Left lung (tissue), 10 donors: Measurements from ENCODE around the gene BMPR2. TPM values are rescaled to one million over a fixed set of nuclear protein-coding genes. Genes with fewer than 3 reads are reported as not detected.
A peak's percentile ranks its signal among the peaks of the same experiment; 100 is the strongest.

Experiments
- ATAC-seq: fragments of 200-7000 bp; cut with Tn5 transposase; one replicate; pipeline ENCODE4 v1.9.1; 2020; ENCODE audit warnings: moderate library complexity
- DNase-seq, 4 donors: peaks; one replicate each; pipeline ENCODE4 v3.0.0-alpha.2; 2013 to 2020
- H3K27ac ChIP-seq, 2 donors: fragments of 200-600 bp; sonication (generic) in 1 of 2; one replicate each; pipeline versions ENCODE4 v1.5.0 to v1.8.0; 2020 to 2021
- H3K27me3 ChIP-seq, 2 donors: fragments of 200-600 bp; sonication (generic) in 1 of 2; one replicate each; pipeline versions ENCODE4 v1.5.0 to v1.8.0; 2020 to 2021
- H3K36me3 ChIP-seq, 2 donors: fragments of 200-600 bp; sonication (generic) in 1 of 2; one replicate each; pipeline versions ENCODE4 v1.5.0 to v1.8.0; 2020 to 2021
- H3K4me1 ChIP-seq, 2 donors: fragments of 200-600 bp; one replicate each; pipeline ENCODE4 v1.8.0; 2021
- H3K4me3 ChIP-seq, 2 donors: fragments of 200-600 bp; sonication (generic) in 1 of 2; one replicate each; pipeline versions ENCODE4 v1.5.0 to v1.8.0; 2020 to 2021; ENCODE audit warnings: mild to moderate bottlenecking in 1 of 2
- H3K9me3 ChIP-seq, 2 donors: fragments of 200-600 bp; sonication (generic) in 1 of 2; one replicate each; pipeline versions ENCODE4 v1.5.0 to v1.8.0; 2020 to 2021
- CTCF ChIP-seq, 2 donors: fragments of 200-600 bp; sonication (generic) in 1 of 2; IDR thresholded peaks; one replicate each; pipeline versions ENCODE4 v1.5.0 to v1.8.0; 2021; ENCODE audit warnings: antibody characterized with exemption in 2 of 2
- intact Hi-C, 2 donors: fragments of 100-400 bp; cut with DNase I; formaldehyde crosslinking; loops; one replicate each; pipeline versions ENCODE4 v1.11.2 to v1.14.2; 2022
- polyA plus RNA-seq, 6 donors: library from polyadenylated mRNA; unstranded; fragments of 120-200 nt; gene quantifications; one replicate each; pipeline ENCODE4 v1.2.1, GENCODE V29; 2013; ENCODE audit not compliant: insufficient read length in 6 of 6
- total RNA-seq, 2 donors: library from RNA; stranded (reverse); fragmentation: NEBNext Ultra II Directional; extraction: Animal tissue kit (Norgen Biotek cat#: 25700); gene quantifications; one replicate each; pipeline ENCODE4 v1.2.1, GENCODE V29; 2021
- donor health status: DM: no; HTN: yes; CAD: no.
- donor health status: DM: no; HTN: no; CAD: no.

The BMPR2 gene
- total and polyA plus RNA-seq, 8 donors, result 68.3 to 99.7 (median 83.6) TPM

GRCh38 chr2:202588647-202589581, 212.8 kb downstream of the BMPR2 start:
- Histone ChIP-seq H3K36me3 (no peaks in the 10 kb centered on the region), H3K9me3 (no peaks in the 10 kb centered on the region), H3K4me1 (peaks cover 4 to 9% of the 10 kb centered on the region in 2 donors), H3K4me3 (no peak overlapping the region), H3K27ac (no peak overlapping the region), H3K27me3 (no peaks in the 10 kb centered on the region)
- intact Hi-C loops, result no loop called here
- ATAC-seq, result peak; percentile 99
- DNase-seq, result peak; percentile 37 to 77 (median 68)
- peak; percentile 77 to 89 for TF ChIP-seq CTCF (IDR thresholded peaks at IDR 0.05)

- Histone ChIP-seq H3K4me1 (peaks cover 4 to 9% of the 10 kb centered on the region in 2 donors), H3K27me3 (no peaks in the 10 kb centered on the region), H3K9me3 (no peaks in the 10 kb centered on the region), H3K4me3 (no peak overlapping the region), H3K27ac (no peak overlapping the region), H3K36me3 (no peaks in the 10 kb centered on the region)
- intact Hi-C loops, result no loop called here
- ATAC-seq (no peak), DNase-seq (no peak)
- no peak for TF ChIP-seq CTCF (IDR thresholded peaks at IDR 0.05)
These were observed 213.4 kb downstream of the BMPR2 start for GRCh38 chr2:202589582-202589949.

DNA sequence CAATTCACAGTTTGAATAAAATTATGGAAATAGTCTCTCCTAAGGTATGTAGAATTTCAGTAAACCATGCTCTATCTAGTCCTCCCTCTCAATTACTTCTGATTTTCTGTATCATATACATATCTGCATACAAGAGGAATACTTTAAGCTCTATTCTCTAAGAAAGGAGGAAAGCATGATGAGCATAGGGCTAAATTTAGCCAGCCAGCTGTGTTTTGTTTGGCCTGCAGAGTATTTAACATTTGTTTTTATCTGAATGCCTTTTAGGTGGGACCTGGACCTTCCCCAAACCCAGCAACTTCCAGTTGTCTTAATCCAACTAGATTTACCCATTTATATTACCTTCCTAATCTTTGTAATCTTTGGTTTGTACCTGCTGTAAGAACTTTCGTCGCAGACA, 216.4 kb downstream of the BMPR2 start:
- Histone ChIP-seq H3K9me3 (no peaks in the 10 kb centered on the region), H3K4me1 (peaks cover 4 to 9% of the 10 kb centered on the region in 2 donors), H3K27me3 (no peaks in the 10 kb centered on the region), H3K36me3 (no peaks in the 10 kb centered on the region), H3K27ac (no peak overlapping the region), H3K4me3 (no peak overlapping the region)
- no peak for TF ChIP-seq CTCF (IDR thresholded peaks at IDR 0.05)
- no peak for DNase-seq
- intact Hi-C loops, result no loop called here
- no peak for ATAC-seq

DNA sequence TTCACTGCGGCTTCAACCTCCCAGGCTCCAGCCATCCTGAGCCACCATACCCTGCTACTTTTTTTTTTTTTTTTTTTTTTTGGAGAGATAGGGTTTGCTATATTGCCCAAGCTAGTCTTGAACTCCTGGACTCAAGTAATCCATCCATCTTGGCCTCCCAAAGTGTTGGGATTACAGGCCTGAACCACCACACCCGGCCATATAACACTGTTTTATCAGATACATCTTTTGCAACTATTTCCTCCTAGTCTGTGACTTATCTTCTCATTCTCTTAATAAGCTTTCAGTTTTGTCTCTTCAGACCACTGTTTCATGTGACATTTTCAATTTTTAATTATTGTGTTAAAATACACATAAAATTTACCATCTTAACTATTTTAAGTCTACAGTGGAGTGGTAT, 223.0 kb downstream of the BMPR2 start:
- no peaks in the 10 kb centered on the region for H3K27me3 ChIP-seq
- H3K27ac ChIP-seq, result no peak overlapping the region
- no peak overlapping the region for H3K4me3 ChIP-seq
- ATAC-seq (no peak), DNase-seq (no peak)
- intact Hi-C loops, result no loop called here
- H3K9me3 ChIP-seq, result no peaks in the 10 kb centered on the region
- no peaks in the 10 kb centered on the region for H3K4me1 ChIP-seq
- H3K36me3 ChIP-seq, result no peaks in the 10 kb centered on the region
- TF ChIP-seq CTCF (IDR thresholded peaks at IDR 0.05), result no peak

DNA sequence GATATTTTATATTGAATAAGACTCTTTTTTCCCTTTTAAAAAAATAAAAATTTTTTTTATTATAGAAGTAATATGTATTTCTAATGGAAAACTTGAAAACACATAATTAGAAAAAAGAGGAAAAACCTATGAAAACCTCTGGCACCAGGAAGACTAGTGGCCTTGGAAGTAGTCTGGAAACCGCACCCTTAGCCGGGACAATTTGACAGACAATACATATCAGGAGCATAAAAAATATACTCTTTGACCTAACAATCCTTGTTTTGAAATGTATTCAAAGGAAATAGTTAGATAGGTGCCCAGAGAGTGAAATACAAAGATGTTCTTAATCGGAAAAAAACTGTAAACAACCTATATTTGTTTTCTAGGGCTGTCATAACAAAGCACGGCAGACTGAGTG, 223.8 kb downstream of the BMPR2 start:
- no peak for TF ChIP-seq CTCF (IDR thresholded peaks at IDR 0.05)
- no peaks in the 10 kb centered on the region for H3K4me1 ChIP-seq
- no peak overlapping the region for H3K27ac ChIP-seq
- no peaks in the 10 kb centered on the region for H3K9me3 ChIP-seq
- intact Hi-C loops, result no loop called here
- ATAC-seq, result no peak
- no peak for DNase-seq
- H3K36me3 ChIP-seq, result no peaks in the 10 kb centered on the region
- H3K27me3 ChIP-seq, result no peaks in the 10 kb centered on the region
- H3K4me3 ChIP-seq, result no peak overlapping the region
